Testis (tissue), 3 donors: Measurements from ENCODE around the gene COL11A2. TPM values are rescaled to one million over a fixed set of nuclear protein-coding genes. Genes with fewer than 3 reads are reported as not detected.
A peak's percentile ranks its signal among the peaks of the same experiment; 100 is the strongest.

ENCODE experiments used
- DNase-seq: peaks from one replicate; pipeline ENCODE4 v3.0.0-alpha.2; 2019
- H3K27ac ChIP-seq, 2 donors: fragments of 200-600 bp; sonication (generic); one replicate each; pipeline ENCODE4 v1.5.1; 2019
- H3K27me3 ChIP-seq: fragments of 200-600 bp; sonication (generic); one replicate; pipeline ENCODE4 v1.5.1; 2019
- H3K36me3 ChIP-seq: fragments of 200-600 bp; sonication (generic); one replicate; pipeline ENCODE4 v1.5.1; 2017; ENCODE audit warnings: low read depth; ENCODE audit errors: missing control alignments
- H3K4me1 ChIP-seq: fragments of 200-600 bp; sonication (generic); one replicate; pipeline ENCODE4 v1.5.1; 2019
- H3K4me3 ChIP-seq, 2 donors: fragments of 200-600 bp; sonication (generic); one replicate each; pipeline ENCODE4 v1.5.1; 2017 to 2019
- H3K9me3 ChIP-seq: fragments of 200-600 bp; sonication (generic); one replicate; pipeline ENCODE4 v1.5.1; 2017
- POLR2A ChIP-seq: fragments of 450-650 bp; IDR thresholded peaks from one replicate; pipeline ENCODE4 v1.6.1; 2017; ENCODE audit warnings: antibody characterized with exemption, mild to moderate bottlenecking, moderate library complexity
- WGBS, 2 donors: methylation state at CpG; one replicate each; pipeline ENCODE4 v1.1.5; 2018; 5-methylcytosine and 5-hydroxymethylcytosine counted together
- intact Hi-C: fragments of 100-400 bp; cut with DNase I; formaldehyde crosslinking; loops from one replicate; pipeline ENCODE4 v1.15.1; 2023; ENCODE audit warnings: low total_unique reads
- polyA plus RNA-seq: library from polyadenylated mRNA; stranded (reverse); fragments of 350-450 nt; fragmentation: Illumina TruSeq; extraction: RNeasy Lipid Tissue Mini Kit (QIAGEN cat#74804); gene quantifications from one replicate; pipeline ENCODE4 v1.2.3, GENCODE V29; 2014; ENCODE audit warnings: low read depth, low replicate concordance; ENCODE audit not compliant: insufficient read depth
- total RNA-seq, 2 donors: library from RNA; depleted of rRNA; stranded (reverse); fragments of >200 nt; gene quantifications; one replicate each; pipeline ENCODE4 v1.2.3, GENCODE V29; 2016
- TF ChIP-seq, protein P1 (sequence below), 3 experiments: fragments of 450-650 bp in 2 of 3; fragments of 200-600 bp in 1 of 3; sonication (generic) in 1 of 3; IDR thresholded peaks; one replicate each; pipeline ENCODE4 v1.5.1; 2016 to 2019; ENCODE audit warnings: antibody characterized with exemption in 3 of 3, mild to moderate bottlenecking in 2 of 3, moderate library complexity in 1 of 3

The COL11A2 gene
- total and polyA plus RNA-seq, 3 donors from 2014 or later = 8.2 to 8.8 (median 8.6) TPM

DNA sequence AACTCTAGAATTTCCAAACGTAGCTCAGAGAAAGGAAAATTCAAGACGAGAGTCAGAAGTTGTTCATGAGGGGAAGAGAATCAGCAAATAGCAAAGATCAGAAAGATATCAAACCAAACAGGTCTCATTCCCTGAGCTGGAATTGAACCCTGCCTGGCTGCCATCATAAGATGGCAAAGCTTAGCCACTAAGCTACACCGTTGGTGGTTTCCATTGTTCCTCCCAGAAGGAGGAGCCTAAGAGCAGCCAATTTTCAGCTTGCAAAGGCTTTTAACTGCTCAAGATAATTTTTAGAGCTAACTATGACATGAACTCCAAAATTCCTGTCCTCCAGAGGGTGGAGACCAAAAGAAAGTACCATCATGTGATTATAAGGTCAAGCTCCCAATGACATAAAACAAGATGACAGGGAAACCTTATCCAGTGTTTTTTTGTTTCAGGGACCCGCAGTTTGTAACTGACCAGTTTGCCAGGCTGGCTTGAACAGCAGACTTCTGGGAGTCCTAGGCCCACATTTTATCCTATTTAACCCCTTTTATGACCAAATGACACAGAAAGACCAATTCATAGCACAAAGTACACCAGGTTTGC lies 55.9 kb downstream of the COL11A2 start:
- 56 to 58% methylated on average over 4 of the region's 4 CpGs for WGBS, 2 donors
- TF ChIP-seq, protein P1, sequence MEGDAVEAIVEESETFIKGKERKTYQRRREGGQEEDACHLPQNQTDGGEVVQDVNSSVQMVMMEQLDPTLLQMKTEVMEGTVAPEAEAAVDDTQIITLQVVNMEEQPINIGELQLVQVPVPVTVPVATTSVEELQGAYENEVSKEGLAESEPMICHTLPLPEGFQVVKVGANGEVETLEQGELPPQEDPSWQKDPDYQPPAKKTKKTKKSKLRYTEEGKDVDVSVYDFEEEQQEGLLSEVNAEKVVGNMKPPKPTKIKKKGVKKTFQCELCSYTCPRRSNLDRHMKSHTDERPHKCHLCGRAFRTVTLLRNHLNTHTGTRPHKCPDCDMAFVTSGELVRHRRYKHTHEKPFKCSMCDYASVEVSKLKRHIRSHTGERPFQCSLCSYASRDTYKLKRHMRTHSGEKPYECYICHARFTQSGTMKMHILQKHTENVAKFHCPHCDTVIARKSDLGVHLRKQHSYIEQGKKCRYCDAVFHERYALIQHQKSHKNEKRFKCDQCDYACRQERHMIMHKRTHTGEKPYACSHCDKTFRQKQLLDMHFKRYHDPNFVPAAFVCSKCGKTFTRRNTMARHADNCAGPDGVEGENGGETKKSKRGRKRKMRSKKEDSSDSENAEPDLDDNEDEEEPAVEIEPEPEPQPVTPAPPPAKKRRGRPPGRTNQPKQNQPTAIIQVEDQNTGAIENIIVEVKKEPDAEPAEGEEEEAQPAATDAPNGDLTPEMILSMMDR (IDR thresholded peaks at IDR 0.05) = no peak
- TF ChIP-seq POLR2A = no peak
- no peaks in the 10 kb centered on the region for H3K36me3 ChIP-seq
- intact Hi-C loops = no loop called here
- H3K4me1 ChIP-seq = no peaks in the 10 kb centered on the region
- H3K27ac ChIP-seq = no peak overlapping the region
- H3K9me3 ChIP-seq = no peaks in the 10 kb centered on the region
- no peak overlapping the region for H3K4me3 ChIP-seq
- no peaks in the 10 kb centered on the region for H3K27me3 ChIP-seq
- DNase-seq = no peak

DNA sequence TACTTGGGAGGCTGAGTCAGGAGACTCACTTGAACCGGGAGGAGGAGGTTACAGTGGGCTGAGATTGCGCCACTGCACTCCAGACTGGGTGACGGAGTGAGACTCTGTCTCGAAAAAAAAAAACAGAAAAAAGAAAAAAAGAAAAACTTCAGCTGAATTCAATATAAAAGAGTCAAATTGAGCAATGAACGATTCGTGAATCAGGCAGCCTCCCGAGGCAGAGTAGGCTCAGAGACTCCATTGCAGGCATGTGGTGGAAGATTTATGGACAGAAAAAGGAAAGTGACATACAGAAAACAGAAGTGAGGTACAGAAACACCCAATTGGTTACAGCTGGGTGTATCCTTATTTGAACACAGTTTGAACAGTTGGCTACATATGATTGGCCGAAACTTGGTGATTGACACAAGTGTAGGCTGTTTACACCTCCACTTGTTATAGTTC lies 60.2 kb downstream of the COL11A2 start:
- H3K4me3 ChIP-seq = no peak overlapping the region
- DNase-seq = no peak
- H3K27me3 ChIP-seq = no peaks in the 10 kb centered on the region
- H3K4me1 ChIP-seq = no peaks in the 10 kb centered on the region
- TF ChIP-seq POLR2A = no peak
- TF ChIP-seq, protein P1 (IDR thresholded peaks at IDR 0.05) = no peak
- 71 to 90% methylated on average over 8 of the region's 8 CpGs for WGBS, 2 donors
- intact Hi-C loops = no loop called here
- H3K27ac ChIP-seq = no peak overlapping the region
- no peaks in the 10 kb centered on the region for H3K9me3 ChIP-seq
- H3K36me3 ChIP-seq = no peaks in the 10 kb centered on the region

DNA sequence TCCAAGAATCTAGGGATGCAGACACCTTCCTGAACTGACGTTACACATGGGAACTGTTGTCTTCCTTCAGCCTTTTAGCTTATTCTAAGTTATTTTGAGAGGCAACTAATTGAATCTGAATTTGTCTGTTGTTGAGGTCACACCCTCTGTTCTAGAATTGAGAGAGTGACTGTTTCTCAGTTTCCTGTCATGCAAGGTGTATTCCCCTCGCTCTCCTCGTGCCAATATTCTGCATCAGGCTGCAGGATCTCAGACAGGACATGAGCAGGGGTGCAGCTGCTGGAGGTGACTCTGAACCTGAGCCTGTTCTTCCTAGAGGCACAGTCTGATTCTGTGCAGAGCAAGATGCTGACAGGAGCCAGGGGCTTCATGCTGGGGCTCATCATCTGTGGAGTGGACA lies 63.9 kb downstream of the COL11A2 start:
- H3K36me3 ChIP-seq = no peaks in the 10 kb centered on the region
- H3K27ac ChIP-seq = no peak overlapping the region
- WGBS, 2 donors = 74 to 85% methylated on average over 3 of the region's 3 CpGs
- no peaks in the 10 kb centered on the region for H3K27me3 ChIP-seq
- TF ChIP-seq POLR2A = no peak
- TF ChIP-seq, protein P1 (IDR thresholded peaks at IDR 0.05) = no peak
- no peak overlapping the region for H3K4me3 ChIP-seq
- no peaks in the 10 kb centered on the region for H3K4me1 ChIP-seq
- DNase-seq = no peak
- intact Hi-C loops = no loop called here
- H3K9me3 ChIP-seq = no peaks in the 10 kb centered on the region

DNA sequence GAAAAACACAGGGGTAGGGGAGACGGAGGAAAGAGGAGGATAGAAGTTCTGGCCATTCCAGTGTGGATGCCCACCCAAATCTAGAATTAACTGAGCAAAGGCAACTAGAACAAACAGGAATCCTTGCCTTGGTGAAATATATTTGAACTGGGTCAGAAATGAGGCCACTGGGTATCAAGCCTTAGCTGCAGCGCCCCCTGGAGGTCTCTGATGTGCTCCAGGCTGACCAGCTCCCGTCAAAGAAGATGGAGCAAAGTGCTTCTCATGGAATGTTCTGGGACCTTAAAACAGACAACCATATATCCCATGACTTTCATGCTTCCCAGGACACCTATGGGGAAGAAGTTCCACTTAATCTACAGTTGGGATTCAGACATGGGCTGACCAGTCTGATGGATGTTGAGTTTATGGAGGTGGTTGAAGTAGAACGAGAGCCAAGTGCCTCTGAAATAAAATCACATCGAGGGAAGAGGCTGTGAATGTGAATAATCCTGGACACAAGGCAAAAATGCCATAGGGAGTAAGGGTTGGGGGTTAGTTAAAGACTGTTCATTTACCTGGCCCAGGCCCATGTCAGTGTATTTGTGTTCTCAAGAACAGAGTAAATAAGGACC lies 66.1 kb downstream of the COL11A2 start:
- Histone ChIP-seq H3K9me3 (no peaks in the 10 kb centered on the region), H3K27me3 (no peaks in the 10 kb centered on the region), H3K27ac (no peak overlapping the region), H3K4me1 (no peaks in the 10 kb centered on the region), H3K36me3 (no peaks in the 10 kb centered on the region), H3K4me3 (no peak overlapping the region)
- no peak for TF ChIP-seq POLR2A
- TF ChIP-seq, protein P1 (IDR thresholded peaks at IDR 0.05) = peak; percentile 17 to 53 (median 43)
- 53 to 55% methylated on average over 5 of the region's 5 CpGs for WGBS, 2 donors
- intact Hi-C loops = no loop called here
- DNase-seq = peak; percentile 89

DNA sequence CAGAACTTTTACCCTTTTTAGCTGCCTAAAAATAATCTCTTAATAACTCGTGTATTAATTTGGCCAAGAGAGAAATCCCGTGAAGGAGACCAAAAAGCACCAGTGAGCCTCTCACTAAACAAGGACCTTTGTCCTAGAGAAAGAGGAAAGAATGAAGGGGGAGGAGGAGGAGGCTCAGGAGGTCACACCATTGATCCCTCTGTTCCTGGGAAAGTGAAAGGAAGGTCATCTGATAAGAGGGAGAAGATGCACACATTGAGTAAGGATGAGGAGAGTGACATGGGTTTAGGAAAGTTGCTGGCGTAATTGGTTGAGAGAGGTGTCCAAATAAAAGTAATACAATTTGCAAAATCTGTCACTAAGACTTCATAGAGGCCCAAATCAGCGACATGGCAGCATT lies 67.3 kb downstream of the COL11A2 start:
- no peak for TF ChIP-seq POLR2A
- TF ChIP-seq, protein P1 (IDR thresholded peaks at IDR 0.05) = no peak
- Histone ChIP-seq H3K9me3 (no peaks in the 10 kb centered on the region), H3K36me3 (no peaks in the 10 kb centered on the region), H3K4me1 (no peaks in the 10 kb centered on the region), H3K4me3 (no peak overlapping the region), H3K27me3 (no peaks in the 10 kb centered on the region), H3K27ac (no peak overlapping the region)
- intact Hi-C loops = no loop called here
- no peak for DNase-seq
- WGBS, 2 donors = 45 to 67% methylated on average over 4 of the region's 4 CpGs
